Hepatocyte (in vitro differentiated cells): ENCODE results near the gene SH3PXD2A.

Experiments used
- EZH2 ChIP-seq: fragments of 200-600 bp; sonication (generic); IDR thresholded peaks from 2 replicates; pipeline ENCODE4 v1.6.1; 2016; ENCODE audit warnings: antibody characterized with exemption, mild to moderate bottlenecking, borderline replicate concordance
- EZH2phosphoT487 ChIP-seq: fragments of 200-600 bp; sonication (generic); IDR thresholded peaks from one replicate; pipeline ENCODE4 v1.6.1; 2018; ENCODE audit warnings: antibody characterized with exemption, mild to moderate bottlenecking, low read depth, moderate library complexity; ENCODE audit not compliant: unreplicated experiment, severe bottlenecking
- TF ChIP-seq, protein P1 (sequence below): fragments of 200-600 bp; sonication (generic); IDR thresholded peaks from 2 replicates; pipeline ENCODE4 v1.5.1; 2016; ENCODE audit warnings: antibody characterized with exemption, mild to moderate bottlenecking; ENCODE audit not compliant: poor library complexity

DNA sequence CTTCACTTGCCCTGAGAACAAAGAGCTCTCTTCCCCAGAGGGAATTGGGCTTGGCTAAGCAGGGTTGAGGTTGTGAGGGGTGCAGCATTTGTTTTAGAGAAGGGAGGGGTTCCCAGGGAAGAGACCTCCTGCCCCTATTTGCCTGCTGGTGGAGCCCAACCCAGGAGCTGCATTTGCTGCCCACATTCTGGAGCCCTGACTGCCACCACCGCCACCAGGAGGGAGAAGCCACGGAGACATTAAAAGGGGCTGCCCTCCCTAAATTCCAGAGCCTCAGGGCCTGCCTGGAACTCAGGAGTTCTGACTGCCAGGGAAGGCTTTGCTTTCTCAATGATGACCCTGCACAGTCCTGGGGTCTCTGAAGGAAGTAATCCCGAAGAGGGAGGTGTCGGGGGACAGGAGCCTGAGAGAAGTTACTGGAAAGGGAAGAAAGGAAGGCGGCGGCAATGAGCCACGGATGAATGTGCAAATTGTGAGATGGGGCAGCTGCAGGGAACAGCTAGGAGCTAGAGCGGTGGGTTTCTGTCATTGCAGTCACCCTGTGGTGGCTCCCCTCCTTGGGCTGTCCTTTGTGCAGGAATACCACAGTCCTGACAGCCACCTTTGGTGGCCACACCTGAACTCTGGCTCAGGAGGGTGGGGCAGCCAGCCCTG is 310.6 kb downstream of the SH3PXD2A start:
- TF ChIP-seq, protein P1, sequence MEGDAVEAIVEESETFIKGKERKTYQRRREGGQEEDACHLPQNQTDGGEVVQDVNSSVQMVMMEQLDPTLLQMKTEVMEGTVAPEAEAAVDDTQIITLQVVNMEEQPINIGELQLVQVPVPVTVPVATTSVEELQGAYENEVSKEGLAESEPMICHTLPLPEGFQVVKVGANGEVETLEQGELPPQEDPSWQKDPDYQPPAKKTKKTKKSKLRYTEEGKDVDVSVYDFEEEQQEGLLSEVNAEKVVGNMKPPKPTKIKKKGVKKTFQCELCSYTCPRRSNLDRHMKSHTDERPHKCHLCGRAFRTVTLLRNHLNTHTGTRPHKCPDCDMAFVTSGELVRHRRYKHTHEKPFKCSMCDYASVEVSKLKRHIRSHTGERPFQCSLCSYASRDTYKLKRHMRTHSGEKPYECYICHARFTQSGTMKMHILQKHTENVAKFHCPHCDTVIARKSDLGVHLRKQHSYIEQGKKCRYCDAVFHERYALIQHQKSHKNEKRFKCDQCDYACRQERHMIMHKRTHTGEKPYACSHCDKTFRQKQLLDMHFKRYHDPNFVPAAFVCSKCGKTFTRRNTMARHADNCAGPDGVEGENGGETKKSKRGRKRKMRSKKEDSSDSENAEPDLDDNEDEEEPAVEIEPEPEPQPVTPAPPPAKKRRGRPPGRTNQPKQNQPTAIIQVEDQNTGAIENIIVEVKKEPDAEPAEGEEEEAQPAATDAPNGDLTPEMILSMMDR: no peak
- TF ChIP-seq EZH2phosphoT487 (no peak), EZH2 (no peak)
